C1 segment of cervical spinal cord (tissue), 14 donors: ENCODE measurements around the gene SERINC5.
"Not testable (repeated sequence)": the region's sequence is repeated elsewhere in the genome, so short reads cannot be mapped to it uniquely, and the experiment has no call there.

ENCODE experiments used
- DNase-seq, 14 donors: peaks; one replicate each; lab custom pipeline; 2025; lab: John Stamatoyannopoulos, UW

Gene SERINC5

GRCh38 chr5:80227979-80228596 lies 27.8 kb downstream of the SERINC5 start:
- no peak for DNase-seq

GRCh38 chr5:80225934-80226326 lies 29.9 kb downstream of the SERINC5 start:
- no peak for DNase-seq

- DNase-seq: no peak
Observed at GRCh38 chr5:80225189-80225933, 30.5 kb downstream of the SERINC5 start.

GRCh38 chr5:80223561-80223960 lies 32.3 kb downstream of the SERINC5 start:
- DNase-seq: no peak

GRCh38 chr5:80220245-80220897 lies 35.5 kb downstream of the SERINC5 start:
- no peak for DNase-seq

GRCh38 chr5:80219391-80219790 lies 36.5 kb downstream of the SERINC5 start:
- DNase-seq: no peak

- DNase-seq: no peak
Observed at GRCh38 chr5:80217667-80218066, 38.2 kb downstream of the SERINC5 start.

GRCh38 chr5:80216753-80217596 lies 38.9 kb downstream of the SERINC5 start:
- DNase-seq: peak; percentile 24 to 95 (median 76)

GRCh38 chr5:80216096-80216495 lies 39.8 kb downstream of the SERINC5 start:
- DNase-seq: peak in 1 of 14 donors; percentile 21

- DNase-seq: no peak
Observed at GRCh38 chr5:80215523-80215922, 40.3 kb downstream of the SERINC5 start.

GRCh38 chr5:80213466-80213865 lies 42.4 kb downstream of the SERINC5 start:
- no peak for DNase-seq

GRCh38 chr5:80212171-80212667 lies 43.6 kb downstream of the SERINC5 start:
- DNase-seq: no peak

GRCh38 chr5:80211327-80211726 lies 44.5 kb downstream of the SERINC5 start:
- DNase-seq: no peak

GRCh38 chr5:80210014-80210413 lies 45.8 kb downstream of the SERINC5 start:
- DNase-seq: no peak

GRCh38 chr5:80208381-80208780 lies 47.5 kb downstream of the SERINC5 start:
- DNase-seq: no peak

GRCh38 chr5:80207832-80208231 lies 48.0 kb downstream of the SERINC5 start:
- no peak for DNase-seq

- DNase-seq: no peak
Observed at GRCh38 chr5:80206282-80206681, 49.6 kb downstream of the SERINC5 start.

GRCh38 chr5:80205846-80206245 lies 50.0 kb downstream of the SERINC5 start:
- no peak for DNase-seq

- DNase-seq: peak in 2 of 14 donors; percentile 21 to 28
Observed at GRCh38 chr5:80204808-80205614, 50.8 kb downstream of the SERINC5 start.

- DNase-seq: not testable (repeated sequence)
Observed at GRCh38 chr5:80201763-80202162, 54.1 kb downstream of the SERINC5 start.

GRCh38 chr5:80198920-80199319 lies 56.9 kb downstream of the SERINC5 start:
- DNase-seq: no peak
